SKM-1 treated with dmso at 0.1 percent for 144 hours (cell line): Measurements from ENCODE around the gene MYPN.

Experiments used
- DNase-seq: peaks from one replicate; lab custom pipeline; 2025; ENCODE audit not compliant: unreplicated experiment; lab: John Stamatoyannopoulos, UW

The MYPN gene

DNA sequence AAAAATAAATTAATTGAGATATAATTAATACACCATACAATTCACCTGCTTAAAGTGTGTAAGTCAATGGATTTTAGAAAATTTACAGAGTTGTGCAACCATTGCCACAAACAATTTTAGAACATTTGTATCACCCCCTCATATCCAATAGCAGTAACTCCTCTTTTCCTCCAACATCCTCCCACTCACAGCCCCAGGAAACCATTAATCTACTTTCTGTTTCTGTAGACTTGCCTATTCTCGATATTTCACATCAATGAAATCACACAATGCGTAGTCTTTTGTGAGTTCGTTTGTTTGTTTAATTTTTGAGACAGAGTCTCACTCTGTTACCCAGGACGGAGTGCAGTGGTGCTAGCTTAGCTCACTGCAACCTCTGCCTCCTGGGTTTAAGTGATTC lies 20.5 kb upstream of the MYPN start:
- no peak for DNase-seq

DNA sequence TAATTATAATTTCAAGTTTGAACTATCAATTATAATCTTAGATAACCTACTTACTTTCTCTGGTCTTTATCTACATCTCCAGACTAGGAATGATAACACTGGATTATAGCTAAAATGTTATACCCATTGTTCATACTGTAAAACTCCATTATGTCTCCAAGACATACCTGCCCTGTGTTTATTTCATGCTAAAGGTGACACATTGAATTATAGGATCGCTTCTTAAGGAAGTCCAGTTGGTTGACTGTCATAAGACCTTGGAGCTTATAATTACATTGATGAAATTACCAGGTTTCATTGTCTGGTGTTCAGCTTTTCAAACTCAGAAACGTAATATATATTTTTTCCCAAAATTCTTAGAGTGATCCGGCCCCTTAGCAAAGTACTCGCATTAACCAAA lies 18.7 kb upstream of the MYPN start:
- DNase-seq: no peak

DNA sequence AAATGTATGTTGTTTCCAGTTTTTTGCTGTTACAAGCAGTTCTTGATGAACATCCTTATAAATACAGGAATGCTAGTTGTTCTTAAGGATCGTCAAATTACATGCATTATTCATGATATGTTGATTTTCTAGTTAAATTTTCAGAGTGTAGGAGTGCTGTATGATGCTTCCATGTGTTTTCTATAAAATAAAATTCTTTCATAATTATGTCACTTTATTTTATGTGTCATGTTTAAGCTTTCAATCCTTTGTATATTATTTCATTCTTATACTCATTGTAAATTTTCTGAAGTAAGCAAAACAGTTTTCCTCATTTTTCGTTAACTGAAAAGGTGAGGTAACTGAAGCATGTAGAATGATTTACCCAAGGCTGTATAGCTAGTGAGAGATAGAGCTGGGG lies 16.8 kb upstream of the MYPN start:
- no peak for DNase-seq

DNA sequence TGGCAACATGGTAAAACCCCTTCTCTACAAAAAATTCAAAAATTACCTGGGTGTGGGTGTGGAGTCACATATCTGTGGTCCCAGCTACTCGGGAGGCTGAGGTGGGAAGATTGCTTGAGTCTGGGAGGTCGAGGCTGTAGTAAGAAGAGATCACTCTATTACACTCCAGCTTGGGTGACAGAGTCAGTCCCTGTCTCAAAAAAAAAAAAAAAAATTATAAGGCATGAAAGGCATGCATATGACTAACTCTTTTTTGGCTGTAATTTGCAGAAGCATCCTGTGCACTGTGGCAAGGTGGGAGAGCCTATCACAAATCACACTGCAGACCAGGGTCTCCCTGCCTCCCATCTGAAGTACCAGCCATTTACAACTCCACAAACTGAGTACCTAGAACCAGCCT lies 14.1 kb upstream of the MYPN start:
- no peak for DNase-seq

DNA sequence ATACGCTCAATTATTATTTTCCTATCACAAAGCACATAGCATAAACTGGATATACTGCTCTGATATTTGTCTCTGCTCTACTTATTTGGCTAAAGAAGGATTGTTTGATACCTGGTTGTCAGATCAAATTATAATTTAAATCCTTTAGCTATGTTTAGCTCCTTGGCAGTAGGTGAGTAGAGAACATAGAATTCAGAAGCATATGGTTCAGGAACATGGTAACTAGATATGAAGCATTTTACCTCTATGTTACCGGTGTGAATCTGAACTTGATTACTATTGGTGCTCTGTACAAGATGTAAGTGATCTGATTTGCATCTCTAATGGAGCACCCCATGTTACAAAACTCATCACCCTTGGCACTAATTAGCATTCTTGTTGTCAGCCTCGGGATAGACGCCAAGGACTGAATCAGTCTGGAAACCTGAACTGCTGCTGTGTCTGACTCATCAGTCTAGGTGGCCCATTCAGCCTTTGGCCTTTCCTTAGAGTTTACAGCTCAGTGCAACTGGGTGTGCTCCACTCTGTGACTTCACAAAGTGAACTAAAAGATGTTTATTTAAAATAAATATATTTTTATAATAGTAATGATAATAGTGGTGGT lies 12.3 kb upstream of the MYPN start:
- no peak for DNase-seq

DNA sequence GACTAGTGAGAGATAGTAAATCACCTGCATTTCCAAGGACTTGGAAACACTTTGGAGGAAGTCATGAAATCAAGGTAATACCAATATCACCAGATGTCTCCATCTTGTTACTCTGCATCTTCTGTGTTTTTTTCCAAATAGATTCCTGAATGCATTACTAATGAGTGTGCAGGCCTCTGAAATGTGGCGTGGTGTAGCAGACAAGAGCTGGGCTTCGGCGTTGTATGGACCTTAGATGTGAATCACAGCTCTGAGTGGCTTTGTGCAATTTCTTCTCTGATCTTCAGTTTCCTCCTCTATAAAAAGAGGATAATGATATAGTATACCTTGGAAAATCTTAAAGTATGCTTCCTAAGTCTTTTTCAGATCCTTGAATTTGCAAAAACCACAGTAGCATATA lies 9.6 kb upstream of the MYPN start:
- DNase-seq: no peak

DNA sequence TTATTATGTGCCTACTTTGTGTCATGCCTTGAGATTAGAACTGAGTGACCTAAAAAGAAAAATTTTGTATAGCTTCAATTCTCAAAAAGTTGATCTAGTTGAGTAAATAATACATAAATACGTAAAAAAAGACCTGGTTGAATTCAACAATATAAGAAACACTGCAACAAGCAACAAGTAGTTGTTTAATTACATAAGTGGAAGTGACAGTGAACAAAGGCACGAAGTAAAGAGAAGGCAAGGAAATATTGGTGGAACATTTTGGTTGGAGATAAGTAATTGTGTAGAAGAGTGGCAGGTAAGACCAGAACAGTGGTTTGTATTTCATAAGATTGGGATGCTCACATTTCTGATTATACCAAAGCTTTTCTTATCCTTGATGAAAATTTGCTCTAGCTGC lies 8.2 kb upstream of the MYPN start:
- DNase-seq: no peak

DNA sequence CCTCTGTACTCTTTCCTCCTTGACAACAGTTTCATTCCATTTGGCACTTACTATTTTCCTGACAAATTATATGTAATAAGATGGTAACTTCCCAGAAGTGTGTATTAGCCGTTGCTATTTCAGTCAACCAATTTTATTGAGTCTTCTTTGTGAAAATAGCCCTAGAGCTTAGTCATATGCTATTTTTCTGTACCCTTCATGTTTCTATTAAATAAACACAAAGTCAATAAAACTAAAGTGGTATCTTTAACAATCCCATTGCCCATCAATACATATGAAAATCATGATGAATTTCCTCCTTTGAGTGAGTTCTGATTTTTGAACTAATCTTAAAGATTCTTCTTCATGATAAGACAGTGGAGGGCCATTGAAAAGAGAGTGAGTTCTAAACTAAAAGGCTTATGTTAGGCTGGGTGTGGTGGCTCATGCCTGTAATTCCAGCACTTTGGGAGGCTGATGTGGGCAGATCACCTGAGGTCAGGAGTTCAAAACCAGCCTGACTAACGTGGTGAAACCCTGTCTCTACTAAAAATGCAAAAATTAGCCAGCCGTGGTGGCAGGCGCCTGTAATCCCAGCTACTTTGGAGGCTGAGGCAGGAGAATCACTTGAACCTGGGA lies 5.9 kb upstream of the MYPN start:
- no peak for DNase-seq

DNA sequence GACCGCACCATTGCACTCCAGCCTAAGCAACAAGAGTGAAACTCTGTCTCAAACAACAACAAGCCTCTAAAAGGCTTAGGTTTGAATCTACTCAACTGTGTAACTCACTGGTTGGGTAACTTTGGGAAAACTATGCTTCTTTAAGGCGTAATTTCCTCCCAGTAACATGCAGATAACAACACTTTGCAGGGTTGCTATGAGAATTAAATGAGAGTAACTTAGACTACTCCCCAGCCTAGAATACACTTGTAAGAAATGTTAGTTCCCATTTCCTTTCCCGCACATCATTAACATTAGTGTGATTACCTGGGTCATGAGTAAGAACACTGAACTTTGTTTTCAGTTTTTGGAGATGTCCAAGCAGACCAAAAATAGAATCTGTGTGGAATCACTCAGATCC lies 5.4 kb upstream of the MYPN start:
- no peak for DNase-seq

DNA sequence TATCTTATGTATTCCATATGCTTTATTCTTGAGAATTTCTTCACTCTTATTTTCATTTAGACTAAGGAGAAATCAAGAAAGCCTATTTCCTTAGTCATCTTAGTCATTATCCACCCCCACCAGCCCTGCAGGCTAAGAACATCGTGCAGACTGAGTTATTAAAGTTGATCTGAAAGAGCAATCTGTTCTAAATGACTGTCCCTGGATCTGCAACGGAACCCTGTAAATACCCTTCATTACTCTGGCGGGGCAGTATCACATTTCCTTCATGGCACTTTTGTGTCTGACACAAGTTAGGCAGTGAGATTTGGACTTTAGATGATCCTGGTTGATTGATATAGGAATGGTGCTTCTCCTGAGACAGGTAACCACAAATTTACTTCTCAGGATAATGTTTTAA lies 3.5 kb upstream of the MYPN start:
- no peak for DNase-seq

DNA sequence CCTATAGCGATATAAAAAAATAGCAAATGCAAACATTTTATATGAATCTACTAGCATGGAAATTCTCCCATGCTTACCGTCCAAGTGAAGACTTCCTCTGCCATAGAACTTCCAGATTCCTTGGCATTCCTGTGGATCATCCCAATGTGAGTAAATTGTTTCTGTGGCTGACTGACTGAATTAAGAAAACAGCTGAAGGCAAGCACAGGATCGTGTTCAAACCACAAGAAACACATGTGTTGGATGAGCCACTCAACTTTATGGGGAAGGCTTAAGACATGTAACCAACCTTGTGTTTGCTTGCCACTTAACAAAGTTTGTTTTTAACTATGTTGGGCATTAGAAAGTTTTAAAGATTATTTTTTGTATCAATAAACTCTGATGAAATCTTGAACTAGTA lies 2.6 kb upstream of the MYPN start:
- DNase-seq: no peak

DNA sequence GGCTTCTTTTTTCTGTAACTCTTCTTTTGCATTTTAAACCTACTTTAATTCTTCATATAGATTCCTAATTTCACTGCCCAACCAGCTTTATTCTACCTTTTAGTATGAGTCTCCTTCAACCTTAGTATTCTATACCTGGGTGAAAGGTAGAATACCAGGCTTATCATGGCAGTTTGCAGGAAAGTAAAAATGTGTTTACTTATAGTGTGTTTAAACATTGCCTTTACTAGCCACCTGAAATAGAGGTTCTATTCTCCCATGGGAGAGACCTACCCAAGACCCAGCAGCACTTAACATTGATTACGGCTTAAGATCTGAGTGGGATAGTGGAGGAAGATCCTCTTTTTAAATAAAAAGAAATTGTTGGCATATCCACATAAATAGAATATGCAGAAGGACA lies 1.6 kb upstream of the MYPN start:
- DNase-seq: no peak

DNA sequence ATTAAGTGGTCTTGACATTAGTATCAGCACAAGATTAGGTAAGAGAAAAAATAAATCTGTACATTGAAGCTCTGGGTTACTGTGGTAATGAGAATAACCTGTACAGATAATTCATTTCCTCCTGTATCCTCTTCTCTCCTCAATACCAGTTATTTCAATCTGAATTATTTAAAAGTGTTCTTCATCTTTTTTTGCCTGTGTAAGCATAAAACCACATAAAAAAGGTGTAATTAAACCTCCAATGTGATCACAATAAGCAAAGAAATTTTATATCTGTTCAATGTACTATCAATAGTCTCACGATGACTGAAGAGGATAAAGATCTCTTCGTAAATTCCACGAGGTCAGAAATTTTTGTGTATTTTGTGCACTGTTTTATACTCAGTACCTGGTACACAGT lies 1.2 kb upstream of the MYPN start:
- DNase-seq: no peak

DNA sequence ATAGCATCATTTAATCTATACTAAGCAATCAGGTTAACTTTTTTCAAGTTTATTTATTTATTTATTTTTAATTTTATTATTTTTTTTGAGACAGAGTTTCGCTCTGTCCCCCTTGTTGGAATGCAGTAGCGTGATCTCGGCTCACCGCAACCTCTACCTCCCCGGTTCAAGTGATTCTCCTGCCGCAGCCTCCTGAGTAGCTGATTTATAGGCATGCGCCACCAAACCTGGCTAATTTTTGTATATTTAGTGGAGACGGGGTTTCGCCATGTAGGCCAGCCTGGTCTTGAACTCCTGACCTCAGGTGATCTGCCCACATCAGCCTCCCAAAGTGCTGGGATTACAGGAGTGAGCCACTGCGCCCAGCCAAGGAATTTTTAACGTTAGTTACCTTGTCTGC lies 635 bp upstream of the MYPN start:
- DNase-seq: no peak

DNA sequence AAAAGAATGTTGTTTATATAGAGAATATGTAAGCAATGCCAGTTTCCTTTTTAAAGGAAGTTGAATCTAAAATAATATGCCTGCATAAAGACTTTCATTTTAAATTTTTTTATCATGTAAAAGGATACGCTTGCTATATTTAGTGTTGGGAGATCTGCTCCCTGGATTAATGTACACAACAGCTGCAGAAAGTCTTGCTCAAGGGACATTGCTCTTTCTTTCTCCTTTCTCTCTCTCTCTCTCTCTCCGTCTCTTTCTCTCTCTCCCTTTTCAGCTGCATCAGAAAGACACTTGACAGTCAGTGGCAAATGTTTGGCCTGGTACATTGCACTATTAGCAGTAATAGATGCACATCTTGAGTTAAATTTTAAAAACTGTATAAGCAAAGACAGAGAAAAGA lies 739 bp downstream of the MYPN start:
- DNase-seq: no peak

DNA sequence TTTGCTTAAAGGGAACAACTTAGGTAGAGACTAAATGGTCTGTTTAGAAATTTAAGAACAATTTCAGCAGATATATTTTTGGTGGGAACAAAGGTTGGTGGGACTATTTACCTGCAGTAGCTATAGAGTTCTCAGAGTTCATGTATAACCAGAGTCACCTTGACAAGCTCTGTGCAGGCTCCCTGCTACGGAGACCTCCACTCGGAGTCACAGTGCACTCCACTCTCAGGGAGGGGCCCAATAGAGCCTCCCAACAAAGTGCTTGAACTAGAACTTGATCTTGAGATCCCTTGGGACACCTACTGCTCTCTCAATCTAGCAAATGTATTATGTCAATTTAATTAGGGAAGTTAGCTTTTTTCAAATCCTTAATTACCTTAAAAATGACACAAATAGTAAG lies 2.3 kb downstream of the MYPN start:
- no peak for DNase-seq

DNA sequence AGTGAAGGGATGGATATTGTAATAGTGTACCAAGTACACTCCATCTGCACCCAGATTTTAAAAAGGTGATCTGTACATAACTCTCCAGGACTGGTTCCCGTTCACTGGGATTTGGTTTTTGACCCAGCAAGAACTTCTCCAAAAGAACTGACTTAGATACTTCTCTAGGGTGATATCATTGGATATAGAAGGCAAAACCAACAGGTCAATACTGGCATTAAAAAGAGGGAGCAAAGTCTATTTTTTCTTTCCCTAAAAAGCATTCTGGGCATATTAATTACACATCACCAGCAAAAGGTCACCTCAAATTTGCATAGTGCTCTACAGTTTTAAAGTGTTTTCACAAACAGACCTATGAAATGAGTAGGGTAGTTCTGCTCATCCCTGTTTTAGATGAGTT lies 3.5 kb downstream of the MYPN start:
- no peak for DNase-seq

DNA sequence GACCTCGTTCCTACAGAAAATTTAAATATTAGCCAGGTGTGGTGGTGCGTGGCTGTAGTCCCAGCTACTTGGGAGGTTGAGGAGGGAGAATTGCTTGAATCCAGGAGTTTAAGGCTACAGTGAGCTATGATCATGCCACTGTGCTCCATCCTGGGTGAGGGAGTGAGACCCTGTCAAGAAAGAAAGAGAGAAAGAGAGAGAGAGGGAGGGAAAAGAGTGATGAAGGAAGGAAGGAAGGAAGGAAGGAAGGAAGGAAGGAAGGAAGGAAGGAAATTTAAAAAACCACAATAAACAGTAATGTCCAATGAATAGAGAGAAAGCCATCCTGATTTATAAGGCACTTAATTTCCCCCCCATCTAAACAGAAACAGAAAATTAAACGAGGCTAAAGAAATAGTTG lies 9.4 kb downstream of the MYPN start:
- DNase-seq: no peak

DNA sequence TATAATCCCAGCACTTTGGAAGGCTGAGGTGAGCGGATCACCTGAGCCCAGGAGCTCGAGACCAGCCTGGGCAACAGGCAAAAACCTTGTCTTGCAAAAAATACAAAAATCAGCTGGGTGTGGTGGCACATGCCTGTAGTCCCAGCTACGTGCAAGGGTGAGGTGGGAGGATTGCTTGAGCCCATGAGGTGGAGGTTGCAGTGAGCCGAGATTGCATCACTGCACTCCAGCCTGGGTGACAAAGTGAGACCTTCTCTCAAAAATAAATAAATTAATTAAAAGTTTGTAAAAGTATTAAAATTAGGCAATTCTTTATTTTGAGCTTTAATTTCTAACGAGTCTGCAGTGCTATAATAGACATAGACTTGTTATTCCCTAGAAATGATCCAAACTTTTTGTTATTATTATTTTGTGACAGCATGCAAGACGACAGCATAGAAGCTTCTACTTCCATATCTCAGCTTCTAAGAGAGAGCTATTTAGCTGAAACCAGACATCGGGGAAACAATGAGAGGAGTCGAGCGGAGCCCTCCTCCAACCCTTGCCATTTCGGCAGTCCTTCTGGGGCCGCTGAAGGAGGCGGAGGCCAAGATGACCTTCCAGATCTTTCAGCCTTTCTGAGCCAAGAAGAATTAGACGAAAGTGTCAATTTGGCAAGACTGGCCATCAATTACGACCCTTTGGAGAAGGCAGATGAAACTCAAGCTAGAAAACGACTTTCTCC lies 11.9 kb downstream of the MYPN start:
- no peak for DNase-seq

DNA sequence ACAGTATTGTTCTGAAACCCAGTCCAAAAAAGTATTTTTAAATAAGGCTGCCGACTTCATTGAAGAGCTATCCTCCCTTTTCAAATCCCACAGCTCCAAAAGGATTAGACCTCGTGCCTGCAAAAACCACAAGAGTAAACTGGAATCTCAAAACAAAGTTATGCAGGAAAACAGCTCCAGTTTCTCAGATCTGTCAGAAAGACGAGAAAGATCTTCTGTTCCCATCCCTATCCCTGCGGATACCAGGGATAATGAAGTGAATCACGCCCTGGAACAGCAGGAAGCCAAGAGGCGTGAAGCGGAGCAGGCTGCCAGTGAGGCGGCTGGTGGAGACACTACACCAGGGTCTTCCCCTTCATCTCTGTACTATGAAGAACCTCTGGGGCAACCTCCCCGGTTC lies 12.6 kb downstream of the MYPN start:
- no peak for DNase-seq

DNA sequence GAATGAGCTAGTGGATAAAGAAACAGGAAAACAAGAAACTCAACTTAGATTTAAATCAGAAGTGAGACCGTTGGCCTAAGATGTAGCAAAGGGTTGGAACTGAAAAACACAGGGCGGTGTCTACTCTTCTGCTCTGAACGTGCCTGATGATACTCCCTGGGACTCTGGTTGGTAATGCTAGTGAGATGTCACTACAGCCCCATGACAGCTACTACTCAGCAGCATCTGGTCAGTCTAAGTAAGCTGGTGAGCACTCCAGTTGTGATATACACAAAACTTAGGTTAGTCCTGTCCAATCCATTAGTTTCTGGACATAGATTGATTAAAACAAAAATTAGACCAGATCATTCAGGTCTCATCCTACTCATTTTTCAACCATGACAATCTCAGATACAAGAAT lies 15.4 kb downstream of the MYPN start:
- DNase-seq: no peak

DNA sequence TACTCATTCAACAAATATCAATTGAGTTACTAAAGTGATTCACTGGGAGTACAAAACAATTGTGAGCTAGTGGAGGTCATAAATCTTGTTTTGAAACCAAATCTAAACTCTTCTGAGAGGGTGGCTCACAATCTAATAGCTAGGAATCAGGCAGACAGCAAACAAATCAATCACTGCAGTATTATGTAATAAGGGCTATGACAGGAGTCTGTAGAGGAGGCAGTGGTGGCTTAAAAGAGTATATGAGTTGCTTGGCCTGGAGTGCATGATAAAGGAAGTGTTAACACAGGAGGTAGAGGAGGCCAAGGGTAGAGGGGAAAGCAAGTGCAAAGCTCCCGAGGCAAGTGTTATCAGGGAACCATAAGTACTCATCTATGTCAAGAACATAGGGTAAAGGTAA lies 16.5 kb downstream of the MYPN start:
- no peak for DNase-seq

DNA sequence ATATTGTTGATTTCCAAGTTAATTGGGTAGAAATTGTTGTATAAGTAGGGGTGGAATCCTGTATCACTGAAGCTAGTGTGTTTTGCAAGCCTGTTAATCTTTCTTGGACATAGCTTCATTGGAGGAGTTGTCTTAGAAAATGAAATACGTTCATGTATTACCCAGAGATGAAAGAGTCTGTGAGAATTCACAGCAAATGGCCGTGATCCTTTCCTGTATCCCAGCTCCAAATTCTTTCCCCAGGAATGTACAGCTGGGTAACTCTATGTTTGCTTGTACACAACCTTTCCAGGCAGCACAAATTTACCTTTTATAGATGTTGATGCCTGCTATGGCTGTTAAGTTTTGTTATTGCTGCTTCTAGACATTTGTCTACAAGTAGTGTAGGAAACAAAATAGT lies 18.7 kb downstream of the MYPN start:
- DNase-seq: no peak
